ENCODE data around the gene BEST1.

The BEST1 gene

GRCh38 chr11:61966734-61967115 is 16.6 kb downstream of the BEST1 start:
- Histone ChIP-seq H3K4me2 (ENCODE audit: low read length) (peak overlapping the region; percentile 73), H4K20me1 (ENCODE audit: control insufficient read depth, insufficient read depth, low read depth, low read length) (peaks cover 37% of the 10 kb centered on the region), H3K27me3 (ENCODE audit: control insufficient read depth, low read length) (no peaks in the 10 kb centered on the region), H3K79me2 (ENCODE audit: control insufficient read depth, low read length) (peaks cover 26% of the 10 kb centered on the region), H3K9me2 (replicated peaks; ENCODE audit: control insufficient read depth, low read length) (no peaks in the 10 kb centered on the region), H3K4me1 (ENCODE audit: control insufficient read depth, low read length) (peaks cover 70% of the 10 kb centered on the region), H3K4me3 (ENCODE audit: low read length) (peak overlapping the region; percentile 98), H3K9me3 (ENCODE audit: control insufficient read depth, insufficient read depth, low read length) (no peaks in the 10 kb centered on the region), H3K27ac (ENCODE audit: low read depth, low read length) (peak overlapping the region; percentile 74), H3F3A (ENCODE audit: control insufficient read depth, insufficient read depth) (peaks cover 27% of the 10 kb centered on the region), H3K36me3 (ENCODE audit: control insufficient read depth, low read length) (peaks cover 46% of the 10 kb centered on the region)
- TF ChIP-seq CTCF (IDR thresholded peaks at IDR 0.05; ENCODE audit: low read depth, low read length, poor library complexity, severe bottlenecking) (no peak), EZH2phosphoT487 (IDR thresholded peaks at IDR 0.05; ENCODE audit: borderline replicate concordance, low read length) (no peak)

GRCh38 chr11:61967116-61967923 is 17.2 kb downstream of the BEST1 start, which contains the start of gene FTH1:
TSS of gene FTH1 (minus strand) at chr11:61967634. CDS start at chr11:61967425, 209 bp downstream.
- no peak for TF ChIP-seq EZH2phosphoT487 (IDR thresholded peaks at IDR 0.05; ENCODE audit: borderline replicate concordance, low read length)
- no peak for TF ChIP-seq CTCF (IDR thresholded peaks at IDR 0.05; ENCODE audit: low read depth, low read length, poor library complexity, severe bottlenecking)
- Histone ChIP-seq H3F3A (ENCODE audit: control insufficient read depth, insufficient read depth) (peaks cover 29% of the 10 kb centered on the region), H3K4me3 (ENCODE audit: low read length) (peak within 1 kb of the TSS; percentile 98), H3K9me2 (replicated peaks; ENCODE audit: control insufficient read depth, low read length) (no peaks in the 10 kb centered on the region), H3K79me2 (ENCODE audit: control insufficient read depth, low read length) (peaks cover 26% of the 10 kb centered on the region), H3K4me2 (ENCODE audit: low read length) (peak within 1 kb of the TSS; percentile 73), H3K27me3 (ENCODE audit: control insufficient read depth, low read length) (no peaks in the 10 kb centered on the region), H4K20me1 (ENCODE audit: control insufficient read depth, insufficient read depth, low read depth, low read length) (peaks cover 34% of the 10 kb centered on the region), H3K36me3 (ENCODE audit: control insufficient read depth, low read length) (peaks cover 46% of the 10 kb centered on the region), H3K4me1 (ENCODE audit: control insufficient read depth, low read length) (peaks cover 76% of the 10 kb centered on the region), H3K27ac (ENCODE audit: low read depth, low read length) (peak within 1 kb of the TSS; percentile 74), H3K9me3 (ENCODE audit: control insufficient read depth, insufficient read depth, low read length) (no peaks in the 10 kb centered on the region)

- H3K4me1 ChIP-seq (ENCODE audit: control insufficient read depth, low read length): peaks cover 79% of the 10 kb centered on the region
- H3F3A ChIP-seq (ENCODE audit: control insufficient read depth, insufficient read depth): peaks cover 30% of the 10 kb centered on the region
- H3K9me2 ChIP-seq (replicated peaks; ENCODE audit: control insufficient read depth, low read length): no peaks in the 10 kb centered on the region
- peaks cover 26% of the 10 kb centered on the region for H3K79me2 ChIP-seq (ENCODE audit: control insufficient read depth, low read length)
- peak overlapping the region; percentile 98 for H3K4me3 ChIP-seq (ENCODE audit: low read length)
- no peaks in the 10 kb centered on the region for H3K27me3 ChIP-seq (ENCODE audit: control insufficient read depth, low read length)
- TF ChIP-seq CTCF (IDR thresholded peaks at IDR 0.05; ENCODE audit: low read depth, low read length, poor library complexity, severe bottlenecking): no peak
- no peak for TF ChIP-seq EZH2phosphoT487 (IDR thresholded peaks at IDR 0.05; ENCODE audit: borderline replicate concordance, low read length)
- H3K4me2 ChIP-seq (ENCODE audit: low read length): peak overlapping the region; percentile 73
- peaks cover 26% of the 10 kb centered on the region for H4K20me1 ChIP-seq (ENCODE audit: control insufficient read depth, insufficient read depth, low read depth, low read length)
- H3K36me3 ChIP-seq (ENCODE audit: control insufficient read depth, low read length): peaks cover 39% of the 10 kb centered on the region
- no peaks in the 10 kb centered on the region for H3K9me3 ChIP-seq (ENCODE audit: control insufficient read depth, insufficient read depth, low read length)
- peak overlapping the region; percentile 74 for H3K27ac ChIP-seq (ENCODE audit: low read depth, low read length)
Observed at GRCh38 chr11:61967924-61968757, 18.0 kb downstream of the BEST1 start.

Data from DOHH2 (cell line).